GM12874 (cell line): ENCODE measurements around the gene HAT1.

Source experiments
- TF ChIP-seq, protein P1 (sequence below): IDR thresholded peaks from 2 replicates; pipeline ENCODE4 v1.5.1; 2011; ENCODE audit warnings: low read depth, mild to moderate bottlenecking, control low read depth, low read length, moderate library complexity; ENCODE audit not compliant: insufficient read depth

Gene HAT1, protein sequence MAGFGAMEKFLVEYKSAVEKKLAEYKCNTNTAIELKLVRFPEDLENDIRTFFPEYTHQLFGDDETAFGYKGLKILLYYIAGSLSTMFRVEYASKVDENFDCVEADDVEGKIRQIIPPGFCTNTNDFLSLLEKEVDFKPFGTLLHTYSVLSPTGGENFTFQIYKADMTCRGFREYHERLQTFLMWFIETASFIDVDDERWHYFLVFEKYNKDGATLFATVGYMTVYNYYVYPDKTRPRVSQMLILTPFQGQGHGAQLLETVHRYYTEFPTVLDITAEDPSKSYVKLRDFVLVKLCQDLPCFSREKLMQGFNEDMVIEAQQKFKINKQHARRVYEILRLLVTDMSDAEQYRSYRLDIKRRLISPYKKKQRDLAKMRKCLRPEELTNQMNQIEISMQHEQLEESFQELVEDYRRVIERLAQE

GRCh38 chr2:171922230-171923022 lies at the start of gene HAT1:
Gene HAT1, plus strand, starts transcription at chr2:171922461. Its CDS starts 40 bp downstream, at chr2:171922501.
- TF ChIP-seq, protein P1, sequence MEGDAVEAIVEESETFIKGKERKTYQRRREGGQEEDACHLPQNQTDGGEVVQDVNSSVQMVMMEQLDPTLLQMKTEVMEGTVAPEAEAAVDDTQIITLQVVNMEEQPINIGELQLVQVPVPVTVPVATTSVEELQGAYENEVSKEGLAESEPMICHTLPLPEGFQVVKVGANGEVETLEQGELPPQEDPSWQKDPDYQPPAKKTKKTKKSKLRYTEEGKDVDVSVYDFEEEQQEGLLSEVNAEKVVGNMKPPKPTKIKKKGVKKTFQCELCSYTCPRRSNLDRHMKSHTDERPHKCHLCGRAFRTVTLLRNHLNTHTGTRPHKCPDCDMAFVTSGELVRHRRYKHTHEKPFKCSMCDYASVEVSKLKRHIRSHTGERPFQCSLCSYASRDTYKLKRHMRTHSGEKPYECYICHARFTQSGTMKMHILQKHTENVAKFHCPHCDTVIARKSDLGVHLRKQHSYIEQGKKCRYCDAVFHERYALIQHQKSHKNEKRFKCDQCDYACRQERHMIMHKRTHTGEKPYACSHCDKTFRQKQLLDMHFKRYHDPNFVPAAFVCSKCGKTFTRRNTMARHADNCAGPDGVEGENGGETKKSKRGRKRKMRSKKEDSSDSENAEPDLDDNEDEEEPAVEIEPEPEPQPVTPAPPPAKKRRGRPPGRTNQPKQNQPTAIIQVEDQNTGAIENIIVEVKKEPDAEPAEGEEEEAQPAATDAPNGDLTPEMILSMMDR = no peak

GRCh38 chr2:171874517-171874916 lies 47.7 kb upstream of the HAT1 start:
- TF ChIP-seq, protein P1 = no peak

DNA sequence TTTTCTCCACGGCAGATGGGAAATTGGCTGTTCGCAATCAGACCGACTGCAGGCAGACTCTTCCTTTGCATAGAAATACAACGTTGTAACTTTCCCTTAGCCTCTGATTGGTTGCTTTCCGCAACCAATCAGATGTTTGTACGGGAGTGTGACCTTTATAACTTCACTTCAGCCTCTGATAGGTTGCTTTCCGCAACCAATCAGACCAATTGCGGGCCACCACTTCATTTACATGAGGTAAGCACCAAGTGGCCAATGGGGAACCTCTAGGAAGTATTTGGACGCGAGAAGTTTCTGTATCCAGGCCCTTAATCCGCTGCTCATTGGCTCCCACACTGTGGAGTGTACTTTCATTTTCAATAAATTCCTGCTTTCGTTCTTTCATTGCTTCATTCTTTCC lies 47.3 kb upstream of the HAT1 start:
- TF ChIP-seq, protein P1 = no peak

GRCh38 chr2:171878481-171878993 lies 43.7 kb upstream of the HAT1 start:
- TF ChIP-seq, protein P1 = no peak

GRCh38 chr2:171879865-171880264 lies 42.4 kb upstream of the HAT1 start:
- TF ChIP-seq, protein P1 = no peak

DNA sequence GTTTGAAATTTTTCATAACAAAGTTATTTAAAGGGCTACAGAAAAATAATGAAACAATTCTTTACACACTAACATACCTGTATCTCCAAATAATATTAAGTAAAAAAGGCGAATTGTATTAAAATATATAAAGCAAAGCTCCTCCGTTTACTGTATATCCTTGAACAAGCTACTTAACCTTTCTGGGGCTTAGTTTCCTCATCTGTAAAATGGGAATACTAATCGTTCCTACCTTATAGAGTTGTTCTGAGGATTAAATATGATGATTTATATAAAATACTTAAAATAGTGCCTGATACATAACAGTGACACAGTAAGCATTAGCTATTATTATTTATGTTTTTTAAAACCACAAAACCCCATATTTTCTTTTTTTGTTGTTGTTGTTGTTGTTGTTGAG lies 41.5 kb upstream of the HAT1 start:
- TF ChIP-seq, protein P1 = no peak

- TF ChIP-seq, protein P1 = no peak
Observed at GRCh38 chr2:171882089-171882769, 40.0 kb upstream of the HAT1 start.
